ENCODE data around the gene SLC22A4.

Gene SLC22A4

DNA sequence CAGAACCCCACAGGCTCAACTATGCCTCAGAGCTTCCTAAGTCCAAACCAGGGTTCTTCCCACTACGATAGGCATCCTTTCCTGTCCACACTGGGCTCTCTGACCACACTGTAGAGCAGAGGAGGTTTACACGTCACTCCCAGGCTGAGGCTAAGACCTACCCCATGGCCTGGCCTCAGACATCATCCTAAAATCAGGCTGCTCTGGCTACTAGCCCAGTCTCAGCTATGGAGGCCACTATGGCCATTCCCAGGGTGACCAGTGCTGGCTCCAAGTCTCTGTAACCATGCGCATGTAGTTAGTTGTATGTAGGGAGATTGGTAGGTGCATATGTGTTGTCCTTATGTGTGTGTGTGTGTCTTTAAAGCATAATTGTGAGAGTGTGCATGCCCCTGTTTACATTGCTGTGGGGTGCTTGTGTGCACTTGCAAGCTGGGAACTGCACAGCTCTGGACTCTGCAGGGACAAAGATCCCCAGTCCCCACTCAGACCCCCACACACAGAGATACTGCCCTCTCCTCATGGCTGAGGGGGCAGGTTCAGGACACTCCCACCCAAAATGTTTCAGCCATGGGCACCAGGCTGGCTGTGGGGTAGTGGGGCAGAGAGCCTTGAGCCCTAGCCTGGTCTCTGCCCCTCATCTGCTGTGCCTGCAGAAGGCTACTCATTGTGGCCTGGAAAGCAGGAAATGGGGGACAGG, 24.4 kb upstream of the SLC22A4 start:
- no peaks in the 10 kb centered on the region for H3K9me3 ChIP-seq (replicated peaks; ENCODE audit: insufficient read depth, low read length)
- H3K9me2 ChIP-seq (replicated peaks; ENCODE audit: insufficient read depth, low read length): no peaks in the 10 kb centered on the region
- H3K27ac ChIP-seq (ENCODE audit: low read length): no peak overlapping the region
- H3K79me2 ChIP-seq (ENCODE audit: low read length): no peaks in the 10 kb centered on the region
- TF ChIP-seq EZH2 (optimal IDR thresholded peaks at IDR 0.05; ENCODE audit: low read depth, low read length) (no peak), EZH2phosphoT487 (IDR thresholded peaks at IDR 0.05; ENCODE audit: low read length) (no peak)
- TF ChIP-seq, protein P1, sequence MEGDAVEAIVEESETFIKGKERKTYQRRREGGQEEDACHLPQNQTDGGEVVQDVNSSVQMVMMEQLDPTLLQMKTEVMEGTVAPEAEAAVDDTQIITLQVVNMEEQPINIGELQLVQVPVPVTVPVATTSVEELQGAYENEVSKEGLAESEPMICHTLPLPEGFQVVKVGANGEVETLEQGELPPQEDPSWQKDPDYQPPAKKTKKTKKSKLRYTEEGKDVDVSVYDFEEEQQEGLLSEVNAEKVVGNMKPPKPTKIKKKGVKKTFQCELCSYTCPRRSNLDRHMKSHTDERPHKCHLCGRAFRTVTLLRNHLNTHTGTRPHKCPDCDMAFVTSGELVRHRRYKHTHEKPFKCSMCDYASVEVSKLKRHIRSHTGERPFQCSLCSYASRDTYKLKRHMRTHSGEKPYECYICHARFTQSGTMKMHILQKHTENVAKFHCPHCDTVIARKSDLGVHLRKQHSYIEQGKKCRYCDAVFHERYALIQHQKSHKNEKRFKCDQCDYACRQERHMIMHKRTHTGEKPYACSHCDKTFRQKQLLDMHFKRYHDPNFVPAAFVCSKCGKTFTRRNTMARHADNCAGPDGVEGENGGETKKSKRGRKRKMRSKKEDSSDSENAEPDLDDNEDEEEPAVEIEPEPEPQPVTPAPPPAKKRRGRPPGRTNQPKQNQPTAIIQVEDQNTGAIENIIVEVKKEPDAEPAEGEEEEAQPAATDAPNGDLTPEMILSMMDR (IDR thresholded peaks at IDR 0.05; ENCODE audit: low read length): no peak
- H4K20me1 ChIP-seq (ENCODE audit: insufficient read depth, low read length): no peaks in the 10 kb centered on the region
- H2AFZ ChIP-seq (ENCODE audit: low read length): no peak overlapping the region
- H3K4me3 ChIP-seq (ENCODE audit: low read length): no peak overlapping the region
- H3K4me1 ChIP-seq (ENCODE audit: low read length): no peaks in the 10 kb centered on the region
- no peaks in the 10 kb centered on the region for H3K36me3 ChIP-seq (replicated peaks; ENCODE audit: insufficient read depth, low read length)
- H3K27me3 ChIP-seq (replicated peaks; ENCODE audit: insufficient read depth, low read length): no peaks in the 10 kb centered on the region
- DNase-seq: no peak
- H3F3A ChIP-seq (ENCODE audit: insufficient read depth, low read length): no peaks in the 10 kb centered on the region
- no peak overlapping the region for H3K9ac ChIP-seq (ENCODE audit: low read length)
- H3K4me2 ChIP-seq (ENCODE audit: low read depth, low read length): no peak overlapping the region

DNA sequence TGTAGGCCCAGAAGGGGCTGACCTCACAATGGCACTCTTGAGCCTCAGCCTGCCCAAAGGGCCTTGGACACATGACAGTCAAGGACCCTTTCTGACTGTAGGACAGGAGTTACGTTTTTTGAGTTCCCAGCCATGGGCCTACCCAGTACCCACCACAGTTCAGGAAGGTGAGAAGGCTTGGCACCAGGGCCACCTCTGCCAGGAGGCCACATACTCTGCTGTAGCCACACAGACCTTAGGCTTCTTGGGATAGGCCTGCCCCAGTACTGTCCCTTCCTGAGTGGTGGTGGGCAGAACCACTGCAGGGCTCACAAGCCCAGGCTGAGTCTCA, 23.9 kb upstream of the SLC22A4 start:
- TF ChIP-seq EZH2phosphoT487 (IDR thresholded peaks at IDR 0.05; ENCODE audit: low read length) (no peak), EZH2 (optimal IDR thresholded peaks at IDR 0.05; ENCODE audit: low read depth, low read length) (no peak)
- TF ChIP-seq, protein P1 (IDR thresholded peaks at IDR 0.05; ENCODE audit: low read length): no peak
- Histone ChIP-seq H2AFZ (ENCODE audit: low read length) (no peak overlapping the region), H3K9me2 (replicated peaks; ENCODE audit: insufficient read depth, low read length) (no peaks in the 10 kb centered on the region), H3K9ac (ENCODE audit: low read length) (no peak overlapping the region), H3K79me2 (ENCODE audit: low read length) (no peaks in the 10 kb centered on the region), H4K20me1 (ENCODE audit: insufficient read depth, low read length) (no peaks in the 10 kb centered on the region), H3K4me1 (ENCODE audit: low read length) (no peaks in the 10 kb centered on the region), H3K9me3 (replicated peaks; ENCODE audit: insufficient read depth, low read length) (no peaks in the 10 kb centered on the region), H3F3A (ENCODE audit: insufficient read depth, low read length) (no peaks in the 10 kb centered on the region), H3K27me3 (replicated peaks; ENCODE audit: insufficient read depth, low read length) (no peaks in the 10 kb centered on the region), H3K4me2 (ENCODE audit: low read depth, low read length) (no peak overlapping the region), H3K27ac (ENCODE audit: low read length) (no peak overlapping the region), H3K4me3 (ENCODE audit: low read length) (no peak overlapping the region), H3K36me3 (replicated peaks; ENCODE audit: insufficient read depth, low read length) (no peaks in the 10 kb centered on the region)
- no peak for DNase-seq

DNA sequence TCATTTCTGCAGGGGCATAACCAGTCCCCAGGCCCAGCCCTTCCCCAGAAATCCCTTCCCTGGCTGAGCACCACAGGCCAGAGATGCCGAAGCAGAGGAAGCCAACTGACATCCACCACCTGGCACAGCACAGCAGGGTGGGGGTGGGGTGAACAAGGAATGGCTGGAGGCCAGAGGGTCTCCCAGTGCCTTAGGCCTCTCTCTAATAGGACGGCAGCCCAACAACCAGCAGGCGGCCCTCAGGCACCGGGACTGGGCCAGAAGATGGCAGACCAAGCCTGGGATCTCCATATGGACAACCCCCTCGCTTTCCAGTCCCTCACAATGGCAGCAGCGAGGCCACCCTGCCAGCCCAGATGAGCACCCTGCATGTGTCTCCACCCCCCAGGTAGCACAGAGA, 23.5 kb upstream of the SLC22A4 start:
- Histone ChIP-seq H3K9ac (ENCODE audit: low read length) (no peak overlapping the region), H3F3A (ENCODE audit: insufficient read depth, low read length) (no peaks in the 10 kb centered on the region), H3K4me2 (ENCODE audit: low read depth, low read length) (no peak overlapping the region), H3K79me2 (ENCODE audit: low read length) (no peaks in the 10 kb centered on the region), H3K4me1 (ENCODE audit: low read length) (no peaks in the 10 kb centered on the region), H3K9me2 (replicated peaks; ENCODE audit: insufficient read depth, low read length) (no peaks in the 10 kb centered on the region), H4K20me1 (ENCODE audit: insufficient read depth, low read length) (no peaks in the 10 kb centered on the region), H3K4me3 (ENCODE audit: low read length) (no peak overlapping the region), H3K27ac (ENCODE audit: low read length) (no peak overlapping the region), H2AFZ (ENCODE audit: low read length) (no peak overlapping the region), H3K9me3 (replicated peaks; ENCODE audit: insufficient read depth, low read length) (no peaks in the 10 kb centered on the region), H3K27me3 (replicated peaks; ENCODE audit: insufficient read depth, low read length) (no peaks in the 10 kb centered on the region), H3K36me3 (replicated peaks; ENCODE audit: insufficient read depth, low read length) (no peaks in the 10 kb centered on the region)
- no peak for TF ChIP-seq EZH2 (optimal IDR thresholded peaks at IDR 0.05; ENCODE audit: low read depth, low read length)
- TF ChIP-seq EZH2phosphoT487 (IDR thresholded peaks at IDR 0.05; ENCODE audit: low read length): no peak
- TF ChIP-seq, protein P1 (IDR thresholded peaks at IDR 0.05; ENCODE audit: low read length): no peak
- no peak for DNase-seq

Measured in MM.1S (cell line).